Neural cell (in vitro differentiated cells): ENCODE data around the gene PIGP. TPM values are rescaled to one million over a fixed set of nuclear protein-coding genes. Genes with fewer than 3 reads are reported as not detected.

Experiments used
- H2AFZ ChIP-seq: fragments of 200-600, 300-800 bp; sonication (generic), shearing (Covaris generic); 2 replicates; pipeline ENCODE4 v1.6.0; 2014; ENCODE audit warnings: low read depth, mild to moderate bottlenecking, antibody characterized with exemption, low read length, moderate library complexity
- H3F3A ChIP-seq: fragments of 200-600 bp; shearing (Covaris generic); 2 replicates; pipeline ENCODE4 v1.6.1; 2016; ENCODE audit warnings: mild to moderate bottlenecking, moderate library complexity, mixed read lengths, antibody characterized with exemption, low read length; ENCODE audit not compliant: insufficient read depth, poor library complexity, severe bottlenecking
- H3K27ac ChIP-seq: fragments of 200-600, 300-800 bp; sonication (generic), shearing (Covaris generic); 2 replicates; pipeline ENCODE4 v1.5.1; 2014; ENCODE audit warnings: mild to moderate bottlenecking, low read length, moderate library complexity
- H3K27me3 ChIP-seq: fragments of 300-800, 200-600 bp; sonication (generic), shearing (Covaris generic); 2 replicates; pipeline ENCODE4 v1.6.0; 2014; ENCODE audit warnings: mild to moderate bottlenecking, low read depth, low read length, moderate library complexity; ENCODE audit not compliant: insufficient read depth
- H3K36me3 ChIP-seq: fragments of 300-800, 200-600 bp; sonication (generic), shearing (Covaris generic); 2 replicates; pipeline ENCODE4 v1.5.1; 2014; ENCODE audit warnings: mild to moderate bottlenecking, antibody characterized with exemption, low read length, moderate library complexity; ENCODE audit not compliant: insufficient read depth
- H3K4me2 ChIP-seq: fragments of 300-800, 200-600 bp; sonication (generic), shearing (Covaris generic); 2 replicates; pipeline ENCODE4 v1.6.0; 2014; ENCODE audit warnings: mild to moderate bottlenecking, low read length
- H3K4me3 ChIP-seq: fragments of 300-800, 200-600 bp; sonication (generic), shearing (Covaris generic); 2 replicates; pipeline ENCODE4 v1.5.1; 2014; ENCODE audit warnings: mild to moderate bottlenecking, low read length, moderate library complexity
- H3K79me2 ChIP-seq: fragments of 200-600 bp; shearing (Covaris generic); replicated peaks from 2 replicates; pipeline ENCODE4 v1.6.0; 2014; ENCODE audit warnings: mild to moderate bottlenecking, low read length, moderate library complexity; ENCODE audit not compliant: insufficient read depth
- H3K9ac ChIP-seq: fragments of 300-800, 200-600 bp; sonication (generic), shearing (Covaris generic); 2 replicates; pipeline ENCODE4 v1.6.1; 2016; ENCODE audit warnings: mild to moderate bottlenecking, low read length, mixed read lengths
- H3K9me2 ChIP-seq: fragments of 200-600 bp; shearing (Covaris generic); 2 replicates; pipeline ENCODE4 v1.6.1; 2016; ENCODE audit warnings: mild to moderate bottlenecking, low read length, mixed read lengths; ENCODE audit not compliant: insufficient read depth
- H3K9me3 ChIP-seq: fragments of 200-600, 300-800 bp; sonication (generic), shearing (Covaris generic); 2 replicates; pipeline ENCODE4 v1.6.1; 2016; ENCODE audit warnings: mild to moderate bottlenecking, mixed run types, low read length, moderate library complexity, mixed read lengths
- H4K20me1 ChIP-seq: fragments of 200-600 bp; shearing (Covaris generic); 2 replicates; pipeline ENCODE4 v1.6.1; 2016; ENCODE audit warnings: mild to moderate bottlenecking, mixed run types; ENCODE audit not compliant: insufficient read depth
- EP300 ChIP-seq: fragments of 450-650 bp; conservative IDR thresholded peaks from 2 replicates; pipeline ENCODE4 v1.6.1; 2014; ENCODE audit warnings: antibody characterized with exemption, mild to moderate bottlenecking, moderate library complexity; ENCODE audit not compliant: poor library complexity, severe bottlenecking
- EZH2 ChIP-seq: fragments of 200-600, 300-800 bp; shearing (Covaris generic), sonication (generic); IDR thresholded peaks from 2 replicates; pipeline ENCODE4 v1.6.1; 2014; ENCODE audit warnings: antibody characterized with exemption, low read length, borderline replicate concordance, mild to moderate bottlenecking; ENCODE audit not compliant: insufficient read depth, poor library complexity, severe bottlenecking
- MXI1 ChIP-seq: fragments of 450-650 bp; conservative IDR thresholded peaks from 2 replicates; pipeline ENCODE4 v1.6.1; 2014; ENCODE audit warnings: antibody characterized with exemption, mild to moderate bottlenecking; ENCODE audit not compliant: poor library complexity, severe bottlenecking
- POLR2AphosphoS5 ChIP-seq: IDR thresholded peaks from 2 replicates; pipeline ENCODE4 v1.6.1; 2012
- RAD21 ChIP-seq: fragments of 450-650 bp; conservative IDR thresholded peaks from 2 replicates; pipeline ENCODE4 v1.6.1; 2014; ENCODE audit warnings: antibody characterized with exemption, mild to moderate bottlenecking, moderate library complexity
- SMC3 ChIP-seq: fragments of 450-650 bp; conservative IDR thresholded peaks from 2 replicates; pipeline ENCODE4 v1.6.1; 2014; ENCODE audit warnings: antibody characterized with exemption, mild to moderate bottlenecking, moderate library complexity; ENCODE audit not compliant: poor library complexity
- TAF1 ChIP-seq: IDR thresholded peaks from 2 replicates; pipeline ENCODE4 v1.6.1; 2012; ENCODE audit warnings: low read depth
- polyA plus RNA-seq: library from polyadenylated mRNA; depleted of rRNA; stranded (reverse); fragments of >200 nt; gene quantifications from 2 replicates; pipeline ENCODE4 v1.2.3, GENCODE V29; 2014
- TF ChIP-seq, protein P1 (sequence below): fragments of 450-650 bp; IDR thresholded peaks from 2 replicates; pipeline ENCODE4 v1.5.1; 2014; ENCODE audit warnings: antibody characterized with exemption, mild to moderate bottlenecking, moderate library complexity; ENCODE audit not compliant: poor library complexity, severe bottlenecking
- TF ChIP-seq, protein P2 (sequence below): IDR thresholded peaks from 2 replicates; pipeline ENCODE4 v1.6.1; 2012; ENCODE audit warnings: borderline replicate concordance

Gene PIGP
- polyA plus RNA-seq, 1 donor from 2014 or later = 38.5 TPM

DNA sequence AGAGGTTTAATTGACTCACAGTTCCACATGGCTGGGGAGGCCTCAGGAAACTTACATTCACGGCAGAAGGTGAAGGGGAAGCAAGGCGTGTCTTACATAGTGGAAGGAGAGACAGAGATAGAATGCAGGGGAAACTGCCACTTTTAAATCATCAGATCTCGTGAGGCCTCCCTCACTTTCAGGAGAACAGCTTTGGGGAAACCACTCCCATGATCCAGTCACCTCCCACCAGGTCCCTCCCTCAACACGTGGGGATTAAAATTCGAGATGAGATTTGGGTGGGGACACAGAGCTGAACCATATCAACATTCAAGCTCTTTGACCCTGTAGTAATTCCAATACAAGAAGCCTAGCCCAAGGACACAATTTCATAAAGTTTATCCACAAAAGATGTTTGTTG, 13.7 kb downstream of the PIGP start:
- no peak overlapping the region for H3K4me3 ChIP-seq
- H3K9me2 ChIP-seq = no peaks in the 10 kb centered on the region
- TF ChIP-seq, protein P1, sequence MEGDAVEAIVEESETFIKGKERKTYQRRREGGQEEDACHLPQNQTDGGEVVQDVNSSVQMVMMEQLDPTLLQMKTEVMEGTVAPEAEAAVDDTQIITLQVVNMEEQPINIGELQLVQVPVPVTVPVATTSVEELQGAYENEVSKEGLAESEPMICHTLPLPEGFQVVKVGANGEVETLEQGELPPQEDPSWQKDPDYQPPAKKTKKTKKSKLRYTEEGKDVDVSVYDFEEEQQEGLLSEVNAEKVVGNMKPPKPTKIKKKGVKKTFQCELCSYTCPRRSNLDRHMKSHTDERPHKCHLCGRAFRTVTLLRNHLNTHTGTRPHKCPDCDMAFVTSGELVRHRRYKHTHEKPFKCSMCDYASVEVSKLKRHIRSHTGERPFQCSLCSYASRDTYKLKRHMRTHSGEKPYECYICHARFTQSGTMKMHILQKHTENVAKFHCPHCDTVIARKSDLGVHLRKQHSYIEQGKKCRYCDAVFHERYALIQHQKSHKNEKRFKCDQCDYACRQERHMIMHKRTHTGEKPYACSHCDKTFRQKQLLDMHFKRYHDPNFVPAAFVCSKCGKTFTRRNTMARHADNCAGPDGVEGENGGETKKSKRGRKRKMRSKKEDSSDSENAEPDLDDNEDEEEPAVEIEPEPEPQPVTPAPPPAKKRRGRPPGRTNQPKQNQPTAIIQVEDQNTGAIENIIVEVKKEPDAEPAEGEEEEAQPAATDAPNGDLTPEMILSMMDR = no peak
- TF ChIP-seq SMC3 (no peak), EP300 (no peak), RAD21 (no peak), POLR2AphosphoS5 (no peak), TAF1 (no peak), EZH2 (no peak), MXI1 (no peak)
- TF ChIP-seq, protein P2, sequence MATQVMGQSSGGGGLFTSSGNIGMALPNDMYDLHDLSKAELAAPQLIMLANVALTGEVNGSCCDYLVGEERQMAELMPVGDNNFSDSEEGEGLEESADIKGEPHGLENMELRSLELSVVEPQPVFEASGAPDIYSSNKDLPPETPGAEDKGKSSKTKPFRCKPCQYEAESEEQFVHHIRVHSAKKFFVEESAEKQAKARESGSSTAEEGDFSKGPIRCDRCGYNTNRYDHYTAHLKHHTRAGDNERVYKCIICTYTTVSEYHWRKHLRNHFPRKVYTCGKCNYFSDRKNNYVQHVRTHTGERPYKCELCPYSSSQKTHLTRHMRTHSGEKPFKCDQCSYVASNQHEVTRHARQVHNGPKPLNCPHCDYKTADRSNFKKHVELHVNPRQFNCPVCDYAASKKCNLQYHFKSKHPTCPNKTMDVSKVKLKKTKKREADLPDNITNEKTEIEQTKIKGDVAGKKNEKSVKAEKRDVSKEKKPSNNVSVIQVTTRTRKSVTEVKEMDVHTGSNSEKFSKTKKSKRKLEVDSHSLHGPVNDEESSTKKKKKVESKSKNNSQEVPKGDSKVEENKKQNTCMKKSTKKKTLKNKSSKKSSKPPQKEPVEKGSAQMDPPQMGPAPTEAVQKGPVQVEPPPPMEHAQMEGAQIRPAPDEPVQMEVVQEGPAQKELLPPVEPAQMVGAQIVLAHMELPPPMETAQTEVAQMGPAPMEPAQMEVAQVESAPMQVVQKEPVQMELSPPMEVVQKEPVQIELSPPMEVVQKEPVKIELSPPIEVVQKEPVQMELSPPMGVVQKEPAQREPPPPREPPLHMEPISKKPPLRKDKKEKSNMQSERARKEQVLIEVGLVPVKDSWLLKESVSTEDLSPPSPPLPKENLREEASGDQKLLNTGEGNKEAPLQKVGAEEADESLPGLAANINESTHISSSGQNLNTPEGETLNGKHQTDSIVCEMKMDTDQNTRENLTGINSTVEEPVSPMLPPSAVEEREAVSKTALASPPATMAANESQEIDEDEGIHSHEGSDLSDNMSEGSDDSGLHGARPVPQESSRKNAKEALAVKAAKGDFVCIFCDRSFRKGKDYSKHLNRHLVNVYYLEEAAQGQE = no peak
- no peak overlapping the region for H2AFZ ChIP-seq
- peaks cover 5% of the 10 kb centered on the region for H3F3A ChIP-seq
- H3K79me2 ChIP-seq = no peaks in the 10 kb centered on the region
- no peaks in the 10 kb centered on the region for H3K9me3 ChIP-seq
- no peak overlapping the region for H3K9ac ChIP-seq
- H3K36me3 ChIP-seq = no peaks in the 10 kb centered on the region
- H3K4me2 ChIP-seq = no peak overlapping the region
- H3K27ac ChIP-seq = peak overlapping the region; percentile 97
- H4K20me1 ChIP-seq = no peaks in the 10 kb centered on the region
- H3K27me3 ChIP-seq = no peaks in the 10 kb centered on the region

DNA sequence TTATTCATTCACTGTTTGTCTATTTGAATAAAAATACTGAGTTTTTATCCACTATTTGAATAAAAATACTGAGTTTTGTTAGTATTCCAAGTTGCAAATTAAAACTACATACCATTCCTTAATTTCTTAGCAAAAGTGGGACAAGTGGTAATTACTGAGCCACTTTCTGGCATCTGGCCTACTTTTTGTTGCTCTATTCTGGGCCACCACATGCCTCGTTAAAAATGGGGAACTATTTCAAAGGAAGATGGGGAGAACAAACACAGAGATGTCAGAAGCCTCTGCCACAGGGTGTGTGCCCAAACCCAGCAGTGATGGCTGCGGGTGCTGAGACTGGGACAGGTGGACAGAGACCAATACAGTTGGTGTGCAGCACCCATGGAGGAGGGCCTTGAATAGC, 14.6 kb downstream of the PIGP start:
- Histone ChIP-seq H3K27me3 (no peaks in the 10 kb centered on the region), H3K27ac (no peak overlapping the region), H3K4me2 (no peak overlapping the region), H3F3A (peaks cover 5% of the 10 kb centered on the region), H3K36me3 (no peaks in the 10 kb centered on the region), H3K4me3 (no peak overlapping the region), H2AFZ (no peak overlapping the region), H3K9me3 (no peaks in the 10 kb centered on the region), H3K9ac (no peak overlapping the region), H3K79me2 (no peaks in the 10 kb centered on the region), H3K9me2 (no peaks in the 10 kb centered on the region), H4K20me1 (no peaks in the 10 kb centered on the region)
- TF ChIP-seq TAF1 (no peak), POLR2AphosphoS5 (no peak), SMC3 (no peak), MXI1 (no peak), EP300 (no peak)
- TF ChIP-seq, protein P2 = no peak
